HG02588 (cell line): ENCODE measurements around the gene PRRX1.

Experiments used
- ATAC-seq: cut with Tn5 transposase; IDR thresholded peaks from one replicate; pipeline ENCODE4 v1.9.1; 2021; ENCODE audit warnings: mild to moderate bottlenecking, moderate library complexity; ENCODE audit not compliant: unreplicated experiment

PRRX1 gene

DNA sequence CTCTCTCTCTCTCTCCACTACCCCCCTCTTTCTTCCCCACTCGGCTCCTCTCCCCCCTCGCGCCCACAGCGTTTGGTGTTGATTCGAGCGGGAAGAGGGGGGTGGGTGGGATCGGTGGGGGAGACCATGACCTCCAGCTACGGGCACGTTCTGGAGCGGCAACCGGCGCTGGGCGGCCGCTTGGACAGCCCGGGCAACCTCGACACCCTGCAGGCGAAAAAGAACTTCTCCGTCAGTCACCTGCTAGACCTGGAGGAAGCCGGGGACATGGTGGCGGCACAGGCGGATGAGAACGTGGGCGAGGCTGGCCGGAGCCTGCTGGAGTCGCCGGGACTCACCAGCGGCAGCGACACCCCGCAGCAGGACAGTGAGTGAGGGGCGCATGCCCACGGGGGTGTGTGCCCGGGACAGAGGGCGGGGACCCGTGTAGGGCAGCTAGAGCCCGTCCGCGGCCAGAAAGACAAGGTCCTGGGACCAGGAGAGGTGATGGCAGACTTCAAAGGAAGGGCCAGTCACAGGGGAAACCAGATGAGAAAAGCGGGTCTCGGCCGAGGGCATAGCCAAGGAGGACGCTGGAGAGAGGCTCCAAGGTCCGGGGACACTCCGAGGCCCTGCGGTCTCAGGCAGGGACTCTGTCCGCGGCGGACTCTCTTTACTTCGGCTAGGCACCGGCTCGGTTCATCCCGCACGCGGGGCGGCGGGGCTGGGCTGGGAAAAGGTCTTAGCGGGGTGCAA lies at the start of gene PRRX1:
PRRX1 (plus strand) TSS at position 39 of the 735 bp plus-strand sequence; CDS start at position 127, 88 bp downstream.
- no peak for ATAC-seq

DNA sequence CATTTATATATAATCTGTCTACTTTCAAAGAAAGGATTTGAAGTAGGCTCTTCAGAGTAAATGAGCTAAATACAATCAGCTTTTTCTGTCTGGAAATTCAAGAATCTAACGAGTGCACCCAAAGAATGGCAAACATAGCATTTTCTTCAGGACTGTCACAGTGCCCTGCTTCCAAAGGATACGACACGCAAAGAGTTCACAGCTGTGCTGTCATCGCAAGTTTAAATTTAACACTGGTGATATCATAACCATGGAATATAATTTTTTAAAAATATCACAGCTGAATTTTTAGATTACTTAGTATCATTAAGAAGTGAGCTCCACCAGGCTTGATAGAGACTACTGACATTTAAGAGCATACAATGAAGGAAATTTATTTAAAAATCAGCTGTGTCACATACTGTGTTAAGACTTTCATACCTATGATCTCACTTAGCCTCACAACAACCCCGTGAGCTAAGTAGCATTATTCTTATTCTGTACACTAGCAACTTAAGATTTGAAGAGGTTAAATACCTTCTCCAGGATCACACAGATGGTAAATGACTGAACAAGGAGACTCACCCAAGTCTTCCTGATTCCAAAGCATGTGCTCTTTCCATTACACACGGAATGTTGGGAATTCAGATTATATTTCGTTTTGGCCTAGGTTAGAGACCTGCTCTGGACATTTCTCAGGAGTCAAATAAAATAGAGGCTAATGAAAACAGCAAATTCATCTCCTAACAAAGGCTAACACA lies 46.2 kb upstream of the PRRX1 start:
- no peak for ATAC-seq

DNA sequence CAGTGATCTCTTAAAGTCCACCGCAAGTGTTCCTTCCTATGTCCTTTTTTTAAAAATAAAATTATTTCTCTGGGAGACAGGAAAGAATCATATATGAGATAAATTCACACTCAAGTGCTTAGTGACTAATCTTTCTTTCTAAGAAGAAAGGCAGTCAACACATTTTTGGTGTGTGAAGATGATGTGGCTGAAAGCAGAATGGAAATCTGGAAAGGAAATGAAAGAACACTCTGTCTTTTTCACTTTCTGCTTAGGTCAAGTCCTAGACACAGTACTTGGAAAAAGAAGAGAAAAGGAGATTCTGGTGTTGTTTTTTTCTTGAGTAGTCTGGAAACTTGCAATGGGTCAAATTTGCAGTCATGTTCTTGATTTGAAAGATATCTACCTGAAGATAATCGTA lies 45.5 kb upstream of the PRRX1 start:
- ATAC-seq = no peak

DNA sequence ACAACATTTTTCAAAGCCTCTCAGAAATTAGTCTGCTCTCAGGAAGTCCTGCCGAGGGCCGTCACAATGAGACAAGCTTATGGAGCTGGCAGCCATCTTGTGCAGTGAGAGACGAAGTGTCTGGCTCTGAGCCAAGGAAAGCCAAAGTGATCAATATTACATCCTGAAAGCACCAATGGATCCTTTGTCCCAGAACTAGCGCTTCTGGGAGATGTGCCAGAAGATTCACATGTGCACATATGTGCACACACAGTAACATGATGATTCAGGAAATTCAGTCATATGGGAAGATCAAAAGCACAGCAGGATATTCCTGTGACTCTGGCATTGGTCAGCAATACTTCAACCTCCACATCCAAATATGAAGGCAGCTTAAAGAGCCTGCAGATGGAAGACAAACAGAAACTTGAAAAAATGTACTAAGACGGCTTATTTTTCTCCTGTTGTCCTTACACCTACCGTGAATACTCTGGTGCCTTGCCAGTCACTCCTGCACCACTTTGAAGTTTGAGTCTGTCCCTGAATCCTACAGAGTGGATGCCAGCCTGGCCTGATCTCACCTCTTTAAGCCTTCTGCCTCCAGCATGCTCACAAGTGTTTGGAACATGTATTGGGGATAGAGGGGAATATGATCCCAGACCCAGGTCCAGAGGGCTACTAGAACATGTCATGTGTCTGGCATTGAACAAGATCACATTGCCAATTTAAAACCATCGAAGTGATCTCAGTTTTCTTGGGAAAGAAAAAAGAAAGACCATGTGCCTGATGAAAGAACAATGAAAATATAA lies 44.5 kb upstream of the PRRX1 start:
- no peak for ATAC-seq

DNA sequence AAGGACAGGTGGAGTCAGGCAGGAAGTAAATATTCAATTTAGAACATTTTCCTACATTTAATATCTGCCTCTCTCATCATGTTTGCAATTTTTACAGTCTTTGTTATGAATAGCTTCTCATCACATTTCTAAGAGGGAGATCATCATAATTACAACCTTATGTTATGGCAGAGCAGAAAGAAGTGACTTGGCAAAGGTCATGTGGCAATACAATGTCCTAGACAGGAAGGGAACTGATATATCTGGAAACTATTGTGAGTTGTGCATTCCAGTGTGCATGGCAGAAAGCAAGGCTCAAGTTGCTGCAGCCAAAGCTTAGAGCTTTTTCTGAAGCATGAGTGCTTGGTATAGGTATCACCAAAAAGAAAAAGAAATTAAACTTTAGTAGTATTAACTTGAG lies 43.8 kb upstream of the PRRX1 start:
- ATAC-seq = no peak

DNA sequence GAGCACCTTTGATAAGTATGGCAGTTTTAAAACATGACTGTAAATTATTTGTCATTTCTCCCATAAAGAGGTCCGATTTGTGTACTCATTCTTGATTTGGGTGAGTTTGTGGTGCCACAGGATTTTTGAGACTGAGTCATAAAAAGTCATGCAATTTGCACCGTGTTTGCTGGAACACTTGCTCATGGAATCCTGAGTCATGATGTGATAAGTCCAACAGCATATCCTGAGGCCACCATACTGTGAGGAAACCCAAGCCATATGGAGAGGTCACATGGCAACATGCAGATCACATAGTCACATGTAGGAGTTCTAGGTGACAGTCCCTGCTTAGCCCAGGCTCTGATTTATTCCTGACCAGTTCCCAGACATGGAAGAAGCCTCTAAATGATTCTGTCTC lies 40.8 kb upstream of the PRRX1 start:
- ATAC-seq = no peak

DNA sequence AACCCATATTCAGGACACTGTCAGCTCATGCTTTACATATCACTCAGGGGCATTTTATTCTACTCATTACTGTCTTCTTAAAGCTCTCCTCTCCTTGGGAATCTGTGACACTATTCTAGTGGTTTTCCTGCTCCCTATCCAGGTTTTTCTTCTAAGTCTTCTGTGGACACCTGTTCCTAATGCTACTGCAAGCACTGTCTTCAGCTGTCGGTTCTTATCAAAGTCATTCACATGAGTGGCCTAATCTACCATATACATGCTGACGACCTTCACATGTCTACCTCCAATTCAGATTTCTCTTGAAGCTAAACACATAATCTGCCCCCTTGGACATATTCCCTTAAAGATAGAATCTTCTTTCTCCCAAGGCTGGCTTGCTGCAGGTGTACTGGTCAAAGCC lies 39.8 kb upstream of the PRRX1 start:
- no peak for ATAC-seq

DNA sequence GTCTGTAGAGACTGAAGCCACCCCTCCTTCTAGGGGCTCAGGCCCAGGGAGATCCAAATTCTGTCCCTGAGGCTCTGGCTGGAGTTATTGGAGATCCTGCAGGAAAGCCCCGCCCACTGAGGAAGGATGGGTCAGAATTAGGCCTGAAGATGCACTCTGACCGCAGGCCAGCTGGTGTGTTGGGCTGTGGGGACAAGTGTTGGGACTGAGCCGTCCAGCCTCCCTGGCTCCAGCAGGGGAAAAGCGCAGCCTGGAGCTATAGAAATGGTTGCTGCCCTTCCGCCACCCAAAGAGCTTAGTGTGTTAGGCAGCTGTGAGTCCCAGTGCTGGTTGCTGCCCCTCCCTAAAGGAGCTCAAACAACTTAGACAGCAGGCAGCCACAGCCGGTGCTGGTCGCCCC lies 33.0 kb upstream of the PRRX1 start:
- ATAC-seq = no peak

DNA sequence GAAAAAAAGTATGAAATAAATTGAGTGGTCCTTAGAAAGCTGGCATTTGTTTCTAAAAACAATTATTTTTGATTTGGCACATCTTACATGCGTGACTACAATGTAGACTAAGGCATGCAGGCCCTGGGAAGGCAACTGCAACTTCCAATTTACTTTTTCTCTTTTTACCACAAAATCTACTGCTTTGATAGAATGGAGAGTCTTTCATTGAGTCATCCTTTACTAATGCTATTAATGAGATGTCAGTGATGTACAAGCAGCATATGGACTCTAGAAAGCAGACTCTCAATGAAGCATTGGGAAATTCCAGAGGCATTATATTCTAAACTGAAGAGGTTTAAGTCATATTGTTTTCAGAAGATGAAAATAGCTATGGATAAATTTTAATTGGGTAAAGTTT lies 29.6 kb upstream of the PRRX1 start:
- no peak for ATAC-seq

DNA sequence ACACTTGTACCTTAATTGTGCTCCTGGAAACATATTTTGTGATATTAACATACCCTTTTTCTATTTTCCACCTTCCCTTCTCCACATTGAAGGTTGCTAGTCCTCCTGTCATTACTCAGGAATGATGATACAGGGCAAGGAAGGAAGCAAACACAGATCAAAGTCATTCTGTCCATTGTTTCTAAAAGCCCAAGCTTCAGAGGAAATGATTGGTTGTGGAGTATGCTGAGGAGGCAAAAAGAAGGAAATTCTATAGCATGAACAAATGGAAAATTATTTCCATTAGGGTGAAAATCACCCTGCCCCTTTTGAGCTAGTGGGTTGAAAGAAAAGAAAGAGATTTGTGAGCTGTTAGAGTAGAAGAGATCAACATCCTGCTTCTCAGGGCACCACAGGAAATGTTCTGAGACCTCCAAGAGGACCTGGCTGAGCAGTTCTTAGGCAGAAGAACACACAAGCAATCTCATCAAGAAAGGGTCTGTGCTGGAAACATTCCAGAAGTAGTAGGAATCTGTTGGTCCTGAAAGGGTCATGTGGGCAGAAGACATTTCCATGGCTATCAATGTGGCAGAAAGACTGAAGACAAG lies 29.0 kb upstream of the PRRX1 start:
- no peak for ATAC-seq

DNA sequence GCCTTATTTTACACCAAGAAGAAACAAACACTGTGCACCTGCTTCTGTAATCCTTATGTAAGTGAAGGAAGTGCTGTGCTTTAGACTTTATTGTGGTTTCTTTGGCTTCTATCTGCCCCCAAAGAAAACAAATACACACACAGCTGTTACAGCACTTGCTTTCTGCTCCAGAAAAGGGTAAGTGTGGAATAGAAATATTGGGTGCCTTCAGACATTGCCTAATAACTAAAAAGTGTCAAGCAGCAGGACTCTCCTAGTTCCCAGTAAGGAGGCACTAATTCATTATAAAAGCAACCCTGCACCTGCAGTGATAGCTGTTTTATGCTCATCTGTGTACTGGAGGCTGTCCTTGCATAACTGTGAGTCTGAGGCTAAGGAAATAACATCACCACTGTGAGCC lies 23.4 kb upstream of the PRRX1 start:
- ATAC-seq = no peak

DNA sequence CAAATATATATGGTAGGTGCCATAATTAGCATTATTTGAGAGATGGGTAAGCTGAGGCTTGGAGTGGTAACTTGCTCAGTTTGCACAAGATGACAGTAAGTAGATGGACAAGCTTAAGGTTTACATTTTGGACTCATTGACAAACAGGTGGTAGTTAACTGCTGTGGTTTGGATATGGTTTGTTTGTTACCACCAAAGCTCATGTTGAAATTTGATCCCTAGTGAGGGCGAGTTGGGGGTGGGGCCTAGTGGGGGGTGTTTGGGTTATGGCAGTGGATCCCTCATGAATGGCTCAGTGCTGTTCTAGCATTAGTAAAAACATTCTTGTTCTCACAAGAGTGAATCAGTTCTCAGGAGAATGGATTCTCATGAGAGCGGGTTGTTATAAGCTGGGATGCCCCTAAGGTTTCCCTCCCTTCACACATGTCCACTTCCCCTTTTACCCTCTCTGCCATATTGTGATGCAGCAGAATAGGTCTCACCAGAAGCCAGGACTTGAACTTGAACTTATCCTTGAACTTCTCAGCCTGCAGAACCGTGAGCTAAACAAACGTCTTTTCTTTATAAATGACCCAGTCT lies 6.6 kb upstream of the PRRX1 start:
- no peak for ATAC-seq

DNA sequence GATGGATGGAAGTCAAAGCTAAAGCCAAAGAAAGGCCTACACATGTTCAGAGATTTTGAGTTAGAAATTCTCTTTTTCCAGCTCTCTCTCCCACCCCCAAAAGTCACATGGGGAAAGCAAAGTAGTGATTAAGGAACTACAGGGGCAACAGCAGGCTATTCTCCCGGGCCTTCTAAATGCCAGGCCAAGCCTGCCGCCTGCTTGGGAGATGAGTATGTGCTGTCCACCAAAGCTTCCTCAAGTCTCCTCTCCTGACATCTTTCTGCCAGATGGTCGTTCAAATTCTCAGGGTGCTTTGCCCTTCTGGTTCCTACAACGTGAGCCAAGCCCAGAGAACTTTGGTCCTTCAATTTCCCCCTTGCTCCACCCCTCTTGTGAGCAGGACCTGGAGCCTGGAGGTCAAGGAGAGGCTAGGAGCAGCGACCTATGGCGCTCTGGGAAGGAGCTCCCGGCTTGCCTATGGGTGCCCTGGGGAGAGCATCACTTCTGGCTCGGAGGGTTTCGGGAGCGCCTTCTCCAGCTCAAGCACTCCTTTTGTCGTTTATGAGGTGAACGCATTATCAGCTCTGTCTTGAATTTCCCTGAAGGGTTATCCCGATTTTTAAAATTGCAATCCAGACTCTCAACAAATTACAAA lies 4.4 kb upstream of the PRRX1 start:
- ATAC-seq = no peak

DNA sequence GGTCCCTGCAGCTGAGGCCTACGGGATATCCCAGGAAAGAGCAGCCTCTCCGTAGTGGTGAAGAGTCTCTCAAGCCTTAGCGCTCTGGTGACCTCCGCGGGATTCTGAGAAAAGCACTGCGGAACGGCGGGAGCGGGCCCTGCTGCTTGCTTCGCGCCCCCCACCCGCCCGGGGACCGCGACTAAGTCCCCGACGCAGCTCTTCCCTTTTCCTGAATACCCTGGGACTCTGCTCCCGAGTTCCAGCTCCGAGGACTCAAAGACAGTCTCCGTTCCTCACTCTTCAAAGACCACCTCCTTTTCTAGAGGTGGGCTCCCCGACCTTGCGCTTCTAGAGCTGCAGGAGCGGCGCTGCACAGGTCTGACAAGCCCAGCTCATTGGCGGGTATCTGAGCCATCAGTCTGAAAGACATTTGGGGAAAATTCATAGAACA lies 3.6 kb upstream of the PRRX1 start:
- no peak for ATAC-seq

DNA sequence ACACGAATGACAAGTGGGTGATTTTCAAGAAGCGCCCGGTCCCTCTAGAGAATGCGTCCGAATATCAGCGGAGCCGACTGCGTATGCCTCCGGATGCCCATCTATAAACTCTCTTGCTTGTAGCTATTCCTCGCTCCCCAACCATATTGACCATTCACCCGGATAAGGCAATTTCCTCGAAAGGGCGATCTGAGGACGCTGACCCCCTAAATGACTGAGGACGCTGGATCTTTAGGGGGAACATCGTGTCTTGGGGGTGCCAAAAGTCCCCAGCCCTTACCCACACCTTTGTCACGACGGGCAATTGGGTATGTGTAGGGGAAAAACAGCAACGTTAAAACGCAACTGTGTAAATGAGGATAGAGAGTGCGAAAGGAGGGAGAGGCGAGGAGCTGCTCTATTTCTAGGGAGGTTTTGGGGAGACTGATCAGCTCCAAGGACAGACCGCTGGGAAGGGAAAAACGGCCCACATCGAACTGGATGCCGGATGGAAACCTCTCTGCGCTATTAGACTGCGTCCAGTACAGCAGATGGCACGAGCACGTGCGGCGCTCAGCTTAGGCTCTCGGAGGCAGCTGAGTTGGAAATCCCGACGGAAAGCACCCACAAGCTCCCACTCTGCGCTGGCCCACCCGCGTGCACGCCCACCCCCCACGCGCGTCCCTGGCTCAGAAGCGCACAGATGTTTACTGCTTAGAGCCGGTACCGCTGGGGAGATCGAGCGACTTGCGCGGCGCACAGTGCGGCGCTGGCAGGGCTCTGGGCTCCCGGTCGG lies 2.9 kb upstream of the PRRX1 start:
- no peak for ATAC-seq

DNA sequence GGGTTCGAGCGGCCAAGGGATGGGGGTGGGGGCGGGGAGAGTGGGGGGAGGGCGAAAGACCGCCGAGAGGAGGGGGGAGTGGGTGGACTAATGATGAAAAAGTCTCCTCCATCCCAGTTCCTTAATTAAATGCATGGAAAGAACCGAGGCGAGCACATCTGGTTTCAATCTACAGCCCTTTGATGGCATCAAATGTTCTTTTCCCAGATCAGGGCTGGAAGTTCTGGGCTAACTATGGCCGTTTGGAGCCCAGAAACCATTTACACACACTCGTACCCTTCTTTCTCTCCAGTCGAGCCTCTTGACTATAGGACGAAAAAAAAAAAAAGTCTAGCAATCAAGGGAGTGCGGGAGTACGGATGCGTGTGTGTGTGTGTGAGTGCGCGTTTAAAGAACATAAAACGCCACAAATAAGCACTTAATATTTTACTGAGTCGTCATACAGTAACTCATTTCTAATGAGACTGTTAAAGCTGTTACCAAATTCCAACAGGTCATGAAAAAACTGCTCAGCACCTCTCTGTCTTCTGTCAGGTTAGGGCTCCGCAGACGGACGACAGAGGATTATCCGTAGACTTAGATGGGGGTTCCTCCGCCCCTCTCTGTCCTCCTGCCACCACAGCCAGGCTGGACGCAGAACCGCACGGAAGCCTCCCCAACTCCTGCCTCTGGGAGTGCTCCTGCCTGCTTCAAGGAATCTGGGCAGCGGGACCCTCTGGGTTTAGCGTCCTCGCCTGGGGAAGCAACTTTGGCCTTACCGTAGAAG lies 2.1 kb upstream of the PRRX1 start:
- ATAC-seq = no peak

DNA sequence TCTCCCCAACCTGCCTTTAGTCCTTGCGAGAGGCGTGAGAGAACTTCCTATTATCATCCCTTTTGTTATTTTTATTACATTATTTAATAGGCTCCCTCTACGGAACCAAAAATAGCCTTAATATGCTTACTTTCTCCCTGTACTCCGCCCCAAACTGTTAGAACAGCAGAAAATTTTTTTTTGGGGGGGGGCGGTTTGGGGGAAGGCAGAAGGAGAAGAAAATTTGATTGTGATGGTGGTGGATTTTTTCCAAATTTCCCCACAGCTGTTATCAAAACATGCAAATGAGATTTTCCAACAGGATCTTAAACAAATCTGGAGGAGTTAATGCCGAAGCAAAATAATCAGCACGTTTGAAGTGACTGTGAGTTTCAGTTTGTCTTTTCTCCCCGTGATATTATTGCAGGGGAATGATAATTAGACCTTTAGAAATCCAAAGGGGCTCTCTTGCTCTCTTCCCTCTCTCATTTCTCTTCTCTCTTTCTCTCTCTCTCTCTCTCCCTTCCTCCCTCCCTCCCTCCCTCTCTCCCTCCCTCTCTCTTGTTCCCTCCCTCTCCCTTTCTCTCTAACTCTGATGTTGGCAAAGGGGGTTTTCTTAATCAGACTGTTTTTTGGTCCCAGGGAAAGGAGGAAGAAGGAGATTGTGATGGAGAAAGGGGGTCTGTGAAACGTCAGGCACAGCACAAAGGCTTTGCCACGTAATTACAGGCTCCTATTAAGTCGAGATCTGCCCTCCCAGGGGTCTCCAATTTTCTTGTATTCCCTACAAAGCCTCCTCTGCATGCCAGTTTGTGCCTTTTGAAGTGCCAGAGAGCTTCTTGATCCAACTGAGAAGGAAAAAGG lies 1.1 kb upstream of the PRRX1 start:
- ATAC-seq = no peak
